SH-SY5Y (cell line): ENCODE measurements around the gene TDRD12.

Source experiments
- GATA2 ChIP-seq: IDR thresholded peaks from 2 replicates; pipeline ENCODE4 v1.6.1; 2011; ENCODE audit warnings: mild to moderate bottlenecking, low read depth, low read length
- GATA3 ChIP-seq: IDR thresholded peaks from 2 replicates; pipeline ENCODE4 v1.6.1; 2011; ENCODE audit warnings: low read depth, mild to moderate bottlenecking, low read length, moderate library complexity

The TDRD12 gene

GRCh38 chr19:32819419-32820400, 100.1 kb downstream of the TDRD12 start:
- TF ChIP-seq GATA3 (no peak), GATA2 (no peak)

- TF ChIP-seq GATA2 (no peak), GATA3 (no peak)
These were observed 103.6 kb downstream of the TDRD12 start for GRCh38 chr19:32822916-32823746.

GRCh38 chr19:32823747-32824102, 104.2 kb downstream of the TDRD12 start:
- TF ChIP-seq GATA3 (no peak), GATA2 (no peak)

- TF ChIP-seq GATA3: no peak
- no peak for TF ChIP-seq GATA2
These were observed 104.7 kb downstream of the TDRD12 start for GRCh38 chr19:32824191-32824751.

GRCh38 chr19:32824916-32825608, 105.5 kb downstream of the TDRD12 start:
- TF ChIP-seq GATA3 (no peak), GATA2 (no peak)

- TF ChIP-seq GATA2: no peak
- TF ChIP-seq GATA3: no peak
These were observed 108.6 kb downstream of the TDRD12 start for GRCh38 chr19:32828139-32828538.

- TF ChIP-seq GATA3 (no peak), GATA2 (no peak)
These were observed 109.2 kb downstream of the TDRD12 start for GRCh38 chr19:32828643-32829344.

- TF ChIP-seq GATA2 (no peak), GATA3 (no peak)
These were observed 109.9 kb downstream of the TDRD12 start for GRCh38 chr19:32829345-32829896.

GRCh38 chr19:32830231-32831014, 110.9 kb downstream of the TDRD12 start:
- no peak for TF ChIP-seq GATA2
- no peak for TF ChIP-seq GATA3

- TF ChIP-seq GATA2 (no peak), GATA3 (no peak)
These were observed 112.0 kb downstream of the TDRD12 start for GRCh38 chr19:32831611-32832010.

GRCh38 chr19:32837531-32837930, 118.0 kb downstream of the TDRD12 start:
- TF ChIP-seq GATA2: no peak
- no peak for TF ChIP-seq GATA3

- TF ChIP-seq GATA3: no peak
- TF ChIP-seq GATA2: no peak
These were observed 122.5 kb downstream of the TDRD12 start for GRCh38 chr19:32842061-32842460.

GRCh38 chr19:32843716-32844245, 124.2 kb downstream of the TDRD12 start:
- no peak for TF ChIP-seq GATA3
- TF ChIP-seq GATA2: no peak
